NCI-H82 treated with DMSO at 0.1 percent for 48 hours (cell line): ENCODE data around the gene THBS3.
"Not testable (repeated sequence)": the region's sequence is repeated elsewhere in the genome, so short reads cannot be mapped to it uniquely, and the experiment has no call there.

Experiments used
- DNase-seq: peaks from one replicate; lab custom pipeline; 2025; ENCODE audit not compliant: unreplicated experiment; lab: John Stamatoyannopoulos, UW

Gene THBS3

GRCh38 chr1:155155996-155156643, 51.6 kb downstream of the THBS3 start:
- DNase-seq, result not testable (repeated sequence)
